Measurements from ENCODE around the gene ZNF664. TPM values are rescaled to one million over a fixed set of nuclear protein-coding genes. Genes with fewer than 3 reads are reported as not detected.

Gene ZNF664
- total and polyA plus RNA-seq, 2 donors (not counting 1 experiment from before 2014, with no cell fraction given), result 14.3 to 47.1 TPM

GRCh38 chr12:124026755-124027745 is 54.0 kb downstream of the ZNF664 start:
- no peak overlapping the region for H3K4me2 ChIP-seq (replicated peaks; ENCODE audit: low read depth, low read length, poor library complexity, severe bottlenecking)
- no peaks in the 10 kb centered on the region for H3K36me3 ChIP-seq (replicated peaks in 1 of 2; ENCODE audit: control extremely low read depth in 1 of 2, control insufficient read depth in 1 of 2, extremely low read depth in 1 of 2, insufficient read depth in 2 of 2, low read length in 1 of 2)
- no peak for TF ChIP-seq CTCF (IDR thresholded peaks at IDR 0.05)
- TF ChIP-seq EZH2 (IDR thresholded peaks at IDR 0.05; ENCODE audit: borderline replicate concordance, insufficient read depth, low read depth, low read length, poor library complexity, severe bottlenecking), result no peak
- no peak overlapping the region for H3K27ac ChIP-seq (ENCODE audit: low read length in 2 of 2)
- ATAC-seq (ENCODE audit: low read depth), result no peak
- H3K9me3 ChIP-seq (ENCODE audit: control extremely low read depth in 1 of 3, control insufficient read depth in 2 of 3, insufficient read depth in 1 of 3, low read length in 2 of 3), result no peaks in the 10 kb centered on the region
- H3K79me2 ChIP-seq (ENCODE audit: control insufficient read depth, insufficient read depth, low read length), result no peaks in the 10 kb centered on the region
- H3K4me3 ChIP-seq (ENCODE audit: control extremely low read depth in 1 of 5, extremely low read depth in 1 of 5, insufficient read depth in 1 of 5, low read depth in 2 of 5, low read length in 4 of 5), result no peak overlapping the region
- WGBS (ENCODE audit: insufficient coverage), result 78% methylated on average over 11 of the region's 14 CpGs
- H3K4me1 Mint-ChIP-seq, result no peaks in the 10 kb centered on the region
- DNase-seq, result no peak
- no peak overlapping the region for H2AFZ ChIP-seq (ENCODE audit: insufficient read depth, low read depth, low read length, poor library complexity, severe bottlenecking)
- no peak overlapping the region for H3K9ac ChIP-seq (ENCODE audit: low read length)
- no peaks in the 10 kb centered on the region for H3K27me3 Mint-ChIP-seq
- intact Hi-C loops (cut with micrococcal nuclease), result no loop called here
- ChIA-PET CTCF (interaction anchor here (2.0 kb wide), 1 partner anchor 9 kb away, joined by 7 read pairs; no protein-coding TSS in a partner anchor), POLR2A (no interaction called here)
- no peaks in the 10 kb centered on the region for H3K9me3 Mint-ChIP-seq (ENCODE audit: insufficient read depth)
- H3K4me1 ChIP-seq (ENCODE audit: control insufficient read depth in 2 of 2, insufficient read depth in 2 of 2, low read length in 2 of 2), result peaks cover 0 to 6% of the 10 kb centered on the region in 2 donors
- no peak overlapping the region for H3K4me3 Mint-ChIP-seq
- no peaks in the 10 kb centered on the region for H4K20me1 ChIP-seq (ENCODE audit: control insufficient read depth, insufficient read depth, low read length, poor library complexity, severe bottlenecking)
- no peaks in the 10 kb centered on the region for H3K27me3 ChIP-seq (replicated peaks in 1 of 4; ENCODE audit: control extremely low read depth in 1 of 4, control insufficient read depth in 3 of 4, insufficient read depth in 4 of 4, low read length in 3 of 4)
- H3K27ac Mint-ChIP-seq, result no peak overlapping the region
